GM21786 (cell line): ENCODE measurements around the gene SGCA.

ENCODE experiments used
- ATAC-seq: cut with Tn5 transposase; IDR thresholded peaks from one replicate; pipeline ENCODE4 v1.9.1; 2021; ENCODE audit not compliant: unreplicated experiment

The SGCA gene

DNA sequence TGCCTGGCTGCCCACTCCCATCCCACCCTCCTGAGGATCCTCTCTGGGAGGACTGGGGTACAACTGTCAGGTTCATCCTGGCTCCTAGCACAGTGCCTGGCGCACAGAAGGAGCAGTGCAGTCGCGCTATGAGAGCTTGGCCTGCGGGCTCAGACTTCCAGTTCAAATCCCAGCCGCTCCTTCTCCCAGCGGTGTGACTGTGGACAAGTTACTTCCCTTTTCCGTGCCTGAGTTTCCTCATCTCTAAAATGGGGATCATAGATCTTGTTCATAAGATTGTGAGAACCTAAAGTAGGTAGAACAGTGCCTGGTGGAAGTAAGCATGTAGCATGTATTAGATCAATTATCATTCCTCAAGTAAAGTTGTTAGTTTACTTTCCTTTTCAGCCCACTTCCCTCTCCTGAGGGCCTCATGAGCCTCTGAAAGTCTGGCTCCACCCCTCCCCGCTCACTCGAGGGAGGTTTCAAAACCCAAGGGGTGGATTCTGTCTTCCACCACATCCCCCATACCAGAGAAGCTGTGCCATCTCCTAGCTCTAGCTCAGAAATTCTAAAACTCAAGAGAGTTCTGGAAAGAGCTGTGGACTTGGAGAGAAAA lies 55.6 kb downstream of the SGCA start:
- no peak for ATAC-seq

DNA sequence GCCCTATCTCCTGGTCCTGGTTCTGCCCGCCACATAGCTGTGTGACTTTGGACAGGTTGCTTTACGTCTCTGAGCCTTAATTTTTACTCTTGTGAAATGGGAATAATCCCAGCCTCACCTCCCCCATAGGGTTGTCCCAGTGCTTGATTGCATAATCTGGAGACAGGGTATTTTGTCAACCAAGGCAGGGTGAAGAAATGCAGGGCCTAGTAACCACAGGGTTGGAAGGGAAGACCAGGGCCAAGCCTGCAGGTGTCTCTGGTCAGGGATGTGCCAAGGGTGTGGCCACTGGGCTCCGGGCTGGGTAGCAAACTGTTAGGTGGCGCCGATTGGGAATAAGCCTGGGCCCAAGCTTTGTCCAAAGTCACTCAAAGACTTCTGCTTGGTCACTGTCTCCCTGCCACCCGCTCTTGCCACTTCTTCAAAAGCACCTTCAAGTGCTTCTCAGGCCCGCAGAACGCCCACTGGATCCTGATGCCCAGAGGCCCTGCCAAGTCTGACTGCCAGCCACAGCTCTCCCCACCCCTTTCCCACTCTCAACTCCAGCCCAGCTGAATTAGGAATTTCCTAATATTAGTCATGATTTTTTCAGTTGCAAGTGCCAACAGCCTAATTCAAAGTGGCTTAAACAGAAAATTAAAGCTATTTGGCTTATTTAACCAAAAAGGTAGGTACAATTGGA lies 56.2 kb downstream of the SGCA start:
- ATAC-seq: no peak

DNA sequence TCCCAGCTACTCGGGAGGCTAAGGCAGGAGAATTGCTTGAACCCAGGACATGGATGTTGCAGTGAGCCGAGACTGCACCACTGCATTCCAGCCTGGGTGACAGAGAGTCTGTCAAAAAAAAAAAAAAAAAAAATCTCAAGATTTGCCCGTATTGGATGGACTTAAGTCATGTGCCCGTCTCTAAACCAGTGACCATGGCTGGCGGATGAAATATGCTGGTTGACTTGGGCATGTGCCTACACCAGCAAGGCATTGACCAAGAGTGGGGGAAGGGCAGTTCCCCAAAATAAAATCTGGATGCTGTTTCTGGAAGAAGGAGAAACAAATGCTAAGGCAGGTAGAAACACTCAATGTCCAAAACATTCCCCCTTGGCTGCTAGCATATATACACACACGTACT lies 57.1 kb downstream of the SGCA start:
- ATAC-seq: no peak
